Stomach (tissue), 9 donors: ENCODE results near the gene ATF5. TPM values are rescaled to one million over a fixed set of nuclear protein-coding genes. Genes with fewer than 3 reads are reported as not detected.
A peak's percentile ranks its signal among the peaks of the same experiment; 100 is the strongest.

Experiments used
- DNase-seq, 2 donors: peaks; one replicate each; pipeline versions ENCODE4 v3.0.0 to v3.0.0-alpha.2; 2013 to 2019
- H3K27ac ChIP-seq, 5 donors: fragments of 200-600 bp in 4 of 5; sonication (generic) in 4 of 5; one replicate each; pipeline ENCODE4 v1.5.1; 2013 to 2019; ENCODE audit warnings: mild to moderate bottlenecking in 1 of 5, moderate library complexity in 1 of 5
- H3K27me3 ChIP-seq, 3 donors: fragments of 200-600 bp; sonication (generic); one replicate each; pipeline ENCODE4 v1.5.1; 2017 to 2019; ENCODE audit warnings: mixed run types in 1 of 3
- H3K36me3 ChIP-seq, 4 donors: fragments of 200-600 bp; sonication (generic); 1 replicate in 3 of 4; 2 replicates in 1 of 4; pipeline ENCODE4 v1.5.1; 2016 to 2019
- H3K4me1 ChIP-seq, 4 donors: fragments of 200-600 bp; sonication (generic); one replicate each; pipeline ENCODE4 v1.5.1; 2016 to 2019
- H3K4me3 ChIP-seq, 4 donors: fragments of 200-600 bp; sonication (generic) in 3 of 4; one replicate each; pipeline ENCODE4 v1.5.1; 2016 to 2019; ENCODE audit warnings: mild to moderate bottlenecking in 1 of 4
- H3K9me3 ChIP-seq, 4 donors: fragments of 200-600 bp; sonication (generic); one replicate each; pipeline ENCODE4 v1.5.1; 2016 to 2019
- CTCF ChIP-seq, 7 experiments: fragments of 450-650 bp in 4 of 7; fragments of 200-600 bp in 3 of 7; sonication (generic) in 3 of 7; IDR thresholded peaks; one replicate each; pipeline ENCODE4 v1.5.1; 2016 to 2019; ENCODE audit warnings: antibody characterized with exemption in 7 of 7, control low read depth in 2 of 7, mild to moderate bottlenecking in 1 of 7
- EP300 ChIP-seq: sonication (generic); formaldehyde crosslinking; IDR thresholded peaks from one replicate; pipeline ENCODE4 v1.6.1; 2017; ENCODE audit warnings: antibody characterized with exemption
- POLR2A ChIP-seq, 4 donors: fragments of 450-650 bp; IDR thresholded peaks; one replicate each; pipeline ENCODE4 v1.6.1; 2016; ENCODE audit warnings: antibody characterized with exemption in 4 of 4, control low read depth in 2 of 4, mild to moderate bottlenecking in 1 of 4, moderate library complexity in 1 of 4
- POLR2AphosphoS5 ChIP-seq, 3 donors: sonication (generic); formaldehyde crosslinking; IDR thresholded peaks; one replicate each; pipeline ENCODE4 v1.6.1; 2016; ENCODE audit warnings: antibody characterized with exemption in 3 of 3
- WGBS, 5 donors: extraction: QIAGEN DNeasy Blood & Tissue Kit in 3 of 5; methylation state at CpG; one replicate each; pipeline versions ENCODE4 v1.1.5 to v1.1.7; 2013 to 2018; 5-methylcytosine and 5-hydroxymethylcytosine counted together
- intact Hi-C: fragments of 100-400 bp; cut with DNase I; formaldehyde crosslinking; loops from one replicate; pipeline ENCODE4 v1.15.1; 2023; ENCODE audit warnings: low total_unique reads
- polyA plus RNA-seq, 3 donors: library from polyadenylated mRNA; stranded (reverse); fragments of 200-250 nt; gene quantifications; one replicate each; pipeline ENCODE4 v1.2.3, GENCODE V29; 2013
- total RNA-seq, 5 donors: library from RNA; depleted of rRNA; stranded (reverse); fragments of >200 nt; gene quantifications; one replicate each; pipeline versions ENCODE4 v1.1.0 to v1.2.3, GENCODE V29; 2014 to 2016
- donor health status: healthy with polysubstance abuse.
- donor health status: Bipolar disorder and iron deficiency.
- donor health status: healthy.

The ATF5 gene
- total and polyA plus RNA-seq, 8 donors = 2.2 to 40.3 (median 9.9) TPM

GRCh38 chr19:49978324-49978723 lies 49.3 kb downstream of the ATF5 start:
- no peaks in the 10 kb centered on the region for H3K9me3 ChIP-seq
- TF ChIP-seq POLR2A (IDR thresholded peaks at IDR 0.05) (no peak), CTCF (IDR thresholded peaks at IDR 0.05) (no peak), POLR2AphosphoS5 (IDR thresholded peaks at IDR 0.05) (no peak), EP300 (no peak)
- WGBS, 5 donors = 83 to 90% (median 87%) methylated on average over 11 of the region's 11 CpGs
- intact Hi-C loops = no loop called here
- no peak overlapping the region for H3K27ac ChIP-seq
- no peaks in the 10 kb centered on the region for H3K4me1 ChIP-seq
- H3K36me3 ChIP-seq = peaks cover 24 to 88% (median 83%) of the 10 kb centered on the region in 4 donors
- DNase-seq = no peak
- H3K27me3 ChIP-seq = no peaks in the 10 kb centered on the region
- H3K4me3 ChIP-seq = no peak overlapping the region

GRCh38 chr19:49981603-49982593 lies 52.9 kb downstream of the ATF5 start:
- 68 to 86% (median 74%) methylated on average over 20 to 21 of the region's 21 CpGs for WGBS, 5 donors
- TF ChIP-seq POLR2AphosphoS5 (IDR thresholded peaks at IDR 0.05) (no peak), POLR2A (IDR thresholded peaks at IDR 0.05) (no peak), EP300 (no peak), CTCF (IDR thresholded peaks at IDR 0.05) (no peak)
- Histone ChIP-seq H3K4me1 (no peaks in the 10 kb centered on the region), H3K27ac (no peak overlapping the region), H3K27me3 (no peaks in the 10 kb centered on the region), H3K36me3 (peaks cover 34 to 93% (median 88%) of the 10 kb centered on the region in 4 donors), H3K4me3 (no peak overlapping the region), H3K9me3 (no peaks in the 10 kb centered on the region)
- peak in 1 of 2 donors; percentile 32 for DNase-seq
- intact Hi-C loops = loop anchor here (2.0 kb wide), 1 partner anchor 43 kb away; no protein-coding TSS in a partner anchor

Other genes with a start within 250 kb of the ATF5 start
- gene ADM5, start 239.6 kb upstream of the ATF5 start, total RNA-seq = 1 to 10 TPM in 2 of 5 donors, not detected in 3; 1.1 to 1.7 TPM
- 1 to 10 TPM in 1 of 3 donors, under 1 TPM in 2; 0.61 to 2.5 (median 1.00) TPM for gene ADM5, start 239.6 kb upstream of the ATF5 start, polyA plus RNA-seq
- 10 to 100 TPM in 1 of 5 donors, 1 to 10 TPM in 2, not detected in 2; 1.8 to 35.6 (median 3.0) TPM for gene CPT1C, start 238.1 kb upstream of the ATF5 start, total RNA-seq
- 10 to 100 TPM in 1 of 3 donors, 1 to 10 TPM in 2; 2.4 to 11.0 (median 3.1) TPM for gene CPT1C, start 238.1 kb upstream of the ATF5 start, polyA plus RNA-seq
- not detected for gene TSKS, start 165.9 kb upstream of the ATF5 start, total RNA-seq
- gene TSKS, start 165.9 kb upstream of the ATF5 start, polyA plus RNA-seq = under 1 TPM in 1 of 3 donors, not detected in 2; 0.73 TPM
- gene AP2A1, start 162.2 kb upstream of the ATF5 start, total RNA-seq = 100 to 1,000 TPM in 1 of 5 donors, 10 to 100 TPM in 4; 19.8 to 177 (median 38.4) TPM
- 10 to 100 TPM; 24.3 to 31.2 (median 27.3) TPM for gene AP2A1, start 162.2 kb upstream of the ATF5 start, polyA plus RNA-seq
- gene FUZ, start 115.9 kb upstream of the ATF5 start, total RNA-seq = 10 to 100 TPM in 3 of 5 donors, 1 to 10 TPM in 2; 1.2 to 37.4 (median 10.5) TPM
- 10 to 100 TPM; 15.1 to 17.6 (median 15.9) TPM for gene FUZ, start 115.9 kb upstream of the ATF5 start, polyA plus RNA-seq
- 100 to 1,000 TPM in 3 of 5 donors, 10 to 100 TPM in 2; 18.0 to 387 (median 178) TPM for gene MED25, start 110.9 kb upstream of the ATF5 start, total RNA-seq
- 10 to 100 TPM; 46.6 to 59.8 (median 55.3) TPM for gene MED25, start 110.9 kb upstream of the ATF5 start, polyA plus RNA-seq
- gene PTOV1, start 78.0 kb upstream of the ATF5 start, total RNA-seq = 100 to 1,000 TPM in 3 of 5 donors, 10 to 100 TPM in 2; 45.0 to 186 (median 102) TPM
- gene PTOV1, start 78.0 kb upstream of the ATF5 start, polyA plus RNA-seq = 100 to 1,000 TPM; 117 to 131 (median 118) TPM
- gene PNKP, start 61.6 kb upstream of the ATF5 start, total RNA-seq = 100 to 1,000 TPM in 3 of 5 donors, 10 to 100 TPM in 2; 30.3 to 208 (median 115) TPM
- 10 to 100 TPM; 38.9 to 69.7 (median 39.7) TPM for gene PNKP, start 61.6 kb upstream of the ATF5 start, polyA plus RNA-seq
- 10 to 100 TPM in 4 of 5 donors, 1 to 10 TPM in 1; 3.5 to 63.7 (median 10.7) TPM for gene AKT1S1, start 51.9 kb upstream of the ATF5 start, total RNA-seq
- 10 to 100 TPM; 35.5 to 41.0 (median 38.3) TPM for gene AKT1S1, start 51.9 kb upstream of the ATF5 start, polyA plus RNA-seq
- 10 to 100 TPM; 10.5 to 77.1 (median 42.4) TPM for gene TBC1D17, start 51.5 kb upstream of the ATF5 start, total RNA-seq
- 10 to 100 TPM; 33.5 to 33.6 (median 33.6) TPM for gene TBC1D17, start 51.5 kb upstream of the ATF5 start, polyA plus RNA-seq
- under 1 TPM in 3 of 5 donors, not detected in 2; 0.45 to 0.73 (median 0.58) TPM for gene IL4I1, start 32.3 kb upstream of the ATF5 start, total RNA-seq
- 1 to 10 TPM in 1 of 3 donors, under 1 TPM in 2; 0.56 to 1.1 (median 0.76) TPM for gene IL4I1, start 32.3 kb upstream of the ATF5 start, polyA plus RNA-seq
- 10 to 100 TPM in 3 of 5 donors, 1 to 10 TPM in 2; 5.3 to 58.0 (median 14.5) TPM for gene NUP62, start 299 bp downstream of the ATF5 start, total RNA-seq
- gene NUP62, start 299 bp downstream of the ATF5 start, polyA plus RNA-seq = 10 to 100 TPM; 13.7 to 17.0 (median 15.9) TPM
- gene SIGLEC11, start 32.0 kb downstream of the ATF5 start, total RNA-seq = 100 to 1,000 TPM in 1 of 5 donors, 10 to 100 TPM in 3, under 1 TPM in 1; 0.29 to 103 (median 35.1) TPM
- 10 to 100 TPM in 2 of 3 donors, 1 to 10 TPM in 1; 5.8 to 41.0 (median 34.2) TPM for gene SIGLEC11, start 32.0 kb downstream of the ATF5 start, polyA plus RNA-seq
- 10 to 100 TPM in 4 of 5 donors, 1 to 10 TPM in 1; 3.5 to 39.7 (median 24.5) TPM for gene VRK3, start 96.2 kb downstream of the ATF5 start, total RNA-seq
- gene VRK3, start 96.2 kb downstream of the ATF5 start, polyA plus RNA-seq = 10 to 100 TPM; 16.1 to 34.1 (median 18.7) TPM
- 10 to 100 TPM in 3 of 5 donors, 1 to 10 TPM in 1, under 1 TPM in 1; 0.58 to 28.0 (median 12.1) TPM for gene ZNF473, start 96.8 kb downstream of the ATF5 start, total RNA-seq
- gene ZNF473, start 96.8 kb downstream of the ATF5 start, polyA plus RNA-seq = 1 to 10 TPM; 1.7 to 2.6 (median 2.0) TPM
- not detected for gene IZUMO2, start 234.1 kb downstream of the ATF5 start, total RNA-seq
- not detected for gene IZUMO2, start 234.1 kb downstream of the ATF5 start, polyA plus RNA-seq